Stimulated activated effector memory CD8-positive, alpha-beta T cell treated with anti-CD3 and anti-CD28 coated beads, Interleukin-12 subunit alpha, Interleukin-12 subunit beta, amount 100 ng/mL, for 72 hours (primary cell): ENCODE results near the gene RALGAPA1.
"Not testable (repeated sequence)": the region's sequence is repeated elsewhere in the genome, so short reads cannot be mapped to it uniquely, and the experiment has no call there.

Experiments used
- ATAC-seq: fragments of 150-1000 bp; cut with Tn5 transposase; 2 replicates; pipeline ENCODE4 v1.10.0; 2021
- DNase-seq, 2 donors: peaks; one replicate each; pipeline ENCODE4 v3.0.0; 2021 to 2022; ENCODE audit warnings: low spot score in 2 of 2
- H3K27ac Mint-ChIP-seq: one replicate; pipeline ENCODE4 v1.8.0; 2022; ENCODE audit warnings: mild to moderate bottlenecking, mixed read lengths
- H3K36me3 Mint-ChIP-seq: one replicate; pipeline ENCODE4 v1.8.0; 2022; ENCODE audit warnings: mild to moderate bottlenecking, mixed read lengths
- H3K4me1 Mint-ChIP-seq: one replicate; pipeline ENCODE4 v1.8.0; 2022; ENCODE audit warnings: mixed read lengths
- H3K4me3 Mint-ChIP-seq: one replicate; pipeline ENCODE4 v1.8.0; 2022; ENCODE audit warnings: mild to moderate bottlenecking, mixed read lengths
- H3K9me3 Mint-ChIP-seq: one replicate; pipeline ENCODE4 v1.8.0; 2022; ENCODE audit warnings: mixed read lengths

RALGAPA1 gene

DNA sequence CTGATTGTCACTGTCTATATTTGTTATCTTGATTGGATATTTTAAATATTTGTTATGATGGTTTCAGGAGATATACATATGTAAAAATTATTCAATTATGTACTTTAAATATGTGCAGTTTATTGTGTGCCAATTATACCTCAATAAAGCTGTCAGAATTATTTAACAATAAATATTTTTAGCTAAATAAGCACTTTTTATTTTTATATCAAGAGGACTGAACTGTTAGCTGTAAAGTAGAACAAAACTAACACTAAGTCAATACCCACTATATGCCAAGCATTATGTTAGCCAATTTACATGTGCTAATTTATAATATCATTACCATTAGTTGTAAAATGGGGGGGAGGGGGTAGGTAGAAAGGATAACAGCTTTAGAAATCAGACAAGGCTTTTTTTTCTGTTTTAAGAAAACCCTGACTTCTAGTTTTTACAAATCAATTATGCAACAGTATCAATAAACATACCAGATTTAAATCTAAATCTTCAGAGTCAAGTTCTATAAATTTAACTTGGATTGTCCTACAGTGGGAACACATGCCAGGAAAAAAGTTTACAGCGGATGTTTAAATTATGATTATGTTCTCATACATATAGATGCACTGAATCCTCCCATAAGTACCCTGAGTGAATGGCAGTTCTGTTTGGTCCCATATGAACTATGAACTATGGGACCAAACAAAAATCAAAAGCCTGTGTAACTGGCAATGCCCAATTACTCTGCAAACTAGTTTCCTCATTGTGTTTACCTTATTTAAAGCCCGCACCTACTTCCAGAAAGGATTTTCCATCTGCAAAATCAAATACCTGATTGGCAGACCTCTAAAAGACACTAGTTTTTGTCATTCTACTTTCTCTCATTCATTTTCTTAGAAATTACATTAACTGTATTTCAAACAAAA, 2.8 kb downstream of the RALGAPA1 start:
- Mint-ChIP-seq H3K4me3 (no peak overlapping the region), H3K27ac (no peak overlapping the region), H3K4me1 (peaks cover 41% of the 10 kb centered on the region), H3K9me3 (no peaks in the 10 kb centered on the region), H3K36me3 (peaks cover 27% of the 10 kb centered on the region)
- ATAC-seq (no peak), DNase-seq (no peak)

DNA sequence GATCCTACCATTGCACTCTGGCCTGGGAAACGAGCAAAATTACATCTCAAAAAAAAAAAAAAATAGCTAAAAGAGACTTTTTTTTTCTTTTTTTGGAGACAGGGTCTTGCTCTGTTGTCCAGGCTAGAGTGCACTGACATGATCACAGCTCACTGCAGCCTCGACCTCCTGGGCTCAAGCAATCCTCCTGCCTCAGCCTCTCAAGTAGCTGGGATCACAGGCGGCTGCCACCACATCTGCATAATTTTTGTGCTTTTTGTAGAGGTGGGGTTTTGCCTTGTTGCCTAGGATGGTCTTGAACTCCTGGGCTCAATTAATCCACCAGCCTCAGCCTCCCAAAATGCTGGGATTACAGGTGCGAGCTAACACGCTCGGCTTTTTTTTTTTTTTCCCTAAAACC, 11.3 kb downstream of the RALGAPA1 start:
- H3K4me3 Mint-ChIP-seq, result no peak overlapping the region
- H3K27ac Mint-ChIP-seq, result no peak overlapping the region
- peaks cover 9% of the 10 kb centered on the region for H3K36me3 Mint-ChIP-seq
- H3K4me1 Mint-ChIP-seq, result peaks cover 37% of the 10 kb centered on the region
- no peak for DNase-seq
- no peaks in the 10 kb centered on the region for H3K9me3 Mint-ChIP-seq
- no peak for ATAC-seq

DNA sequence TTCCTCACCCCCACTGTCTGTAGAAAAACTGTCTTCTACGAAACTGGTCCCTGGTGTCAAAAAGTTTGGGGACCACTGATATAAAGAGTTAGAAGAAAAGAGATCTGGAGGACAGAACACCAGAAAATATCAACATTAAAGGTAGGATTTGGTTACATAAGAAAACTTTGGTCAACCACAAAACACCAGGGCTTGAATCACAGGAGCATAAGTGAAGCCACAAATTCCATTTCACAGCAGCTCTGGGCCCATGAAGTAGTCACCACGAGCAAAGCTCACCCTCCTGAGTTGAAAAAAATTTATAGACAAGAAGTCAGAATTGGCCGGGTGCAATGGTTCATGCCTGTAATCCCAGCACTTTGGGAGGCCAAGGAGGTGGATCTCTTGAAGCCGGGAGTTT, 19.4 kb downstream of the RALGAPA1 start:
- DNase-seq, result no peak
- Mint-ChIP-seq H3K27ac (no peak overlapping the region), H3K4me1 (peaks cover 36% of the 10 kb centered on the region), H3K36me3 (peaks cover 8% of the 10 kb centered on the region), H3K9me3 (no peaks in the 10 kb centered on the region), H3K4me3 (no peak overlapping the region)
- ATAC-seq, result peak; percentile 86

DNA sequence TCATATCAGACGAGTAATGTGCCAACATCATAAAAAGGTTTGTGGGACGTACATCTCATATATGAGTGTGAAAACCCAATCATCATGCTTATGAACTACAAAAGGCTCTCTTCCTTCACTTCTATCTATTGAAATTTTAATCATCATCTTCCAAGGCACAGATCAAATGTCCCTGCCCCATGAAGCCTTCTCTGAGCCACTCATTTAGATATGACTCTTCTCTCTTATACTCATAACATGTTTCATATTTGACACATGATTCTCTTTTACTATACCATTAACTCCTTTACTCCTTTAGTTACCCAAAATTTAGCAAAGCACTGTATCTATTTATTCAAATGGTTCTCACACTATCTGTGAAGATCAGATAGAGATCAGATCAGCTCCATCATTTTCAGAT, 22.2 kb downstream of the RALGAPA1 start:
- Mint-ChIP-seq H3K36me3 (no peaks in the 10 kb centered on the region), H3K9me3 (no peaks in the 10 kb centered on the region), H3K27ac (no peak overlapping the region), H3K4me1 (peaks cover 41% of the 10 kb centered on the region), H3K4me3 (no peak overlapping the region)
- ATAC-seq, result peak; percentile 90
- no peak for DNase-seq

DNA sequence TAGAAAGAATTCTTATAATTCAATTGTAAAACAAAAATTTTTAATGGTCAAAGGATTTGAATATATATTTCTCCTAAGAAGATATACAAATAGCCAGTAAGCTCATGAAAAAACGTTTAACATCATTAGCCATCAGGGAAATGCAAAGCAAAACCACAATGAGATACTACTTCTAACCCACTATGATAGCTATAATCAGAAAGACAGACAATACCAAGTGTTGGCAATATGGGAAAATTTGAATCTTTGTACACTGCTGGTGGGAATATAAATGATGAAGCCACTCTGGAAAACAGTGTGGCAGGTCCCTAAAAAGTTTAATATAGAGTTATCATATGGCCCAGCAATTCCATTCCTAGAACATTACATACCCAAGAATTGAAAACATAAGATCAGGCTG, 25.4 kb downstream of the RALGAPA1 start:
- no peak for DNase-seq
- peaks cover 20% of the 10 kb centered on the region for H3K4me1 Mint-ChIP-seq
- H3K27ac Mint-ChIP-seq, result no peak overlapping the region
- no peaks in the 10 kb centered on the region for H3K36me3 Mint-ChIP-seq
- H3K4me3 Mint-ChIP-seq, result no peak overlapping the region
- no peak for ATAC-seq
- H3K9me3 Mint-ChIP-seq, result peaks cover 3% of the 10 kb centered on the region

DNA sequence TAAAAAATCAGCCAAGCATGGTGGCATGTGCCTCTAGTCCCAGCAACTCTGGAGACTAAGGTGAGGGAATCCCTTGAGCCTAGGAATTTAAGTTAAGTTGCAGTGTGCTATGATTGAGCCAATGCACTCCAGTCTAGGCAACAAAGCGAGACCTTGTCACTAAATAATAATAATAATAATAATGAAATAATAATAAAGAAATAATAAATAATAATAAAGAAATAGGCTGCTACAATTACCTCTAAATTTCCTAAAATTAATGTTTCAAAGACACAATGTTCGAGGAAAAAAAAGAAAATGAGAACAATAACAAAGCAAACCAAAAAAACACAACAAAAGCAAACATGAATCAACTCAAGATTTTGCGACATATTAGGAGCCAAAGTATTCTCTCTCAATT, 29.7 kb downstream of the RALGAPA1 start:
- H3K36me3 Mint-ChIP-seq, result peaks cover 7% of the 10 kb centered on the region
- no peak overlapping the region for H3K4me3 Mint-ChIP-seq
- ATAC-seq (no peak), DNase-seq (no peak)
- no peak overlapping the region for H3K27ac Mint-ChIP-seq
- peaks cover 2% of the 10 kb centered on the region for H3K4me1 Mint-ChIP-seq
- H3K9me3 Mint-ChIP-seq, result peaks cover 3% of the 10 kb centered on the region

DNA sequence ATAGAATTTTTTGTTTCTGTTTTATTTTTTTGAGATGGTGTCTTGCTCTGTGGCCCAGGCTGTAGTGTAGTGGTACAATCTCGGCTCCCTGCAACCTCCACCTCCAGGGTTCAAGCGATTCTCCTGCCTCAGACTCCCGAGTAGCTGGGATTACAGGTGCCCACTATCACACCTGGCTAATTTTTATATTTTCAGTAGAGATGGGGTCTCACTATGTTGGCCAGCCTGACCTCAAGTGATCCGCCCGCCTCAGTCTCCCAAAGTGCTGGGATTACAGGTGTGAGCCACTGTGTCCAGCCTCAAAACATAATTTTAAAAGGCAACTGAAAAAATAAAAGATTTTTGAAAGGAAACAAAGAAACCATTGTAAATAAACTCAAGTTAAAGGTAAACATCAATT, 31.5 kb downstream of the RALGAPA1 start:
- not testable (repeated sequence) for H3K4me1 Mint-ChIP-seq, H3K4me3 Mint-ChIP-seq, DNase-seq, H3K36me3 Mint-ChIP-seq, H3K27ac Mint-ChIP-seq, H3K9me3 Mint-ChIP-seq, ATAC-seq

DNA sequence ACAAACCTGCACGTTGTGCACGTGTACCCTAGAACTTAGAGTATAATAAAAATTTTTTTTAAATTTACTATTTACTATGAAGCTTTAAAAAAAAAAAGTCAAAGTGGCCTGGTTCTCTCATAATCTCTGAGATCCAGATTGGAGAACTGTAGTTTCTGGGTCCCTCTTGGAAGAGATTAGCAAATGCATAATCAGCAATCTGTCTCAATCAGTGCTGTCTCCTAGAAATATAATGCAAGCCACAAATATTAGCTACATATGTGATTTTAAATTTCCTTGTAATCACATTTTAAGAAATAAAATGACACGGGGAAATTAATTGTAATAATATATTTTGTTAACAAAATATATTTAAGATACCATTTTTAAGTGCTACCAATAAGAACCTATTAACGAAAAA, 32.3 kb downstream of the RALGAPA1 start:
- Mint-ChIP-seq H3K27ac (no peak overlapping the region), H3K4me1 (no peaks in the 10 kb centered on the region)

DNA sequence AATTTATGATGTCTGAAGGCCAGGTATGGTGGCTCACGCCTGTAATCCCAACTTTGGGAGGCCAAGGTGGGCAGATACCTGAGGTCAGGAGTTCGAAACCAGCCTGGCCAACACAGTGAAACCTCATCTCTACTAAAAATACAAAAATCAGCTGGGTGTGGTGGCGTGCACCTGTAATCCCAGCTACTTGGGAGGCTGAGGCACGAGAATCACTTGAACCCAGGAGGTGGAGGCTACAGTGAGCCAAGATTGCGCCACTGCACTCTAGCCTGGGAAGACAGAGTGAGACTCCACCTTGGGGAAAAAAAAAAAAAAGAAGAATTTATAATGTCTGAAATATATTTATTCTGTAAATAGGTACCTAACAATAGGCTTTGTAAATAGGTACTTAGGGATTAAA, 33.0 kb downstream of the RALGAPA1 start:
- H3K4me1 Mint-ChIP-seq, H3K4me3 Mint-ChIP-seq, DNase-seq, H3K27ac Mint-ChIP-seq, ATAC-seq, H3K9me3 Mint-ChIP-seq, H3K36me3 Mint-ChIP-seq: not testable (repeated sequence)

More for the DNA sequence above, 32.3 kb downstream of the RALGAPA1 start:
- DNase-seq, result no peak
- H3K4me3 Mint-ChIP-seq, result no peak overlapping the region
- ATAC-seq, result no peak
- peaks cover 7% of the 10 kb centered on the region for H3K36me3 Mint-ChIP-seq
- peaks cover 3% of the 10 kb centered on the region for H3K9me3 Mint-ChIP-seq

DNA sequence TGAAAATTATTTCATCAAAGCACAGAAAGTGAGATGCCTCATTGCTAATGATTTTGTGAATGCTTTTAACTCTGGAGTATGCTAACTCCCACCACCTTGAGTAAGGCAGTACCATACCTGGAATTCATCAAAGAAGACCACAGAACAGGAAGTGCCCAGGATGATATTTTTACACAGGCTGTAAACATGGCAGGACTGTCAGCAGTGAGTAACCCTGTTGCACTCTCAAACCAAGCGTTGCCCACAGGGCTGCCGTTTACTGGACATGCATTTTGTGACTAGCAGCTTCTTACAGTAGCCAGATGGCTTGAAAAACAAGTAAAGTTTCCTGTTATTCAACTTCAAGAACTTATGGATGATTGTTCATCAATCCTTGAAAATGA, 42.4 kb downstream of the RALGAPA1 start:
- ATAC-seq (peak; percentile 80), DNase-seq (no peak)
- Mint-ChIP-seq H3K9me3 (no peaks in the 10 kb centered on the region), H3K4me3 (no peak overlapping the region), H3K27ac (no peak overlapping the region), H3K36me3 (peaks cover 23% of the 10 kb centered on the region), H3K4me1 (no peaks in the 10 kb centered on the region)

DNA sequence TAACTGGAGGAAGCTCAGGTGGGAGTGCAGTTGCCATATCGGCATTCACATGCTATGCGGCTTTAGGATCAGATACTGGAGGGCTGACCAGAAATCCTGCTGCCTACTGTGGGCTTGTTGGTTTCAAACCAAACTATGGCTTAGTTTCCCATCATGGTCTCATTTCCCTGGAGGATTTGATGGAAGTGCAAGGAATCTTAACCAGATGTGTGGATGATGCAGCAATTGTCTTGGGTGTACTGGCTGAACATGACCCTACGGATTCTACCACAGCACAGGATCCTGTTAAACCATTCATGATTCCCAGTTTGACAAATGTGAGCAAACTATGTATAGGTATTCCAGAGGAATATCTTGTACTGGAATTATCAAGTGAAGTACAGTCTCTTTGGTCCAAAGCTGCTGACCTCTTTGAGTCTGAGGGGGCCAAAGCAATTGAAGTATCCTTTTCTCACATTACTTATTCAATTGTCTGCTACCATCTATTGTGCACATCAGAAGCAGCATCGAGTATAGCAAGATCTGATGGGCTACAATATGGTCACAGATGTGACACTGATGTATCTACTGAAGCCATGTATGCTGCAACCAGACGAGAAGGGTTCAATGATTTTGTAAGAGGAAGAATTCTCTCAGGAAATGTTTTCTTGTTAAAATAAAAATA, 42.9 kb downstream of the RALGAPA1 start:
- no peak overlapping the region for H3K4me3 Mint-ChIP-seq
- no peak overlapping the region for H3K27ac Mint-ChIP-seq
- ATAC-seq, result no peak
- H3K9me3 Mint-ChIP-seq, result no peaks in the 10 kb centered on the region
- H3K36me3 Mint-ChIP-seq, result peaks cover 23% of the 10 kb centered on the region
- DNase-seq, result no peak
- no peaks in the 10 kb centered on the region for H3K4me1 Mint-ChIP-seq

DNA sequence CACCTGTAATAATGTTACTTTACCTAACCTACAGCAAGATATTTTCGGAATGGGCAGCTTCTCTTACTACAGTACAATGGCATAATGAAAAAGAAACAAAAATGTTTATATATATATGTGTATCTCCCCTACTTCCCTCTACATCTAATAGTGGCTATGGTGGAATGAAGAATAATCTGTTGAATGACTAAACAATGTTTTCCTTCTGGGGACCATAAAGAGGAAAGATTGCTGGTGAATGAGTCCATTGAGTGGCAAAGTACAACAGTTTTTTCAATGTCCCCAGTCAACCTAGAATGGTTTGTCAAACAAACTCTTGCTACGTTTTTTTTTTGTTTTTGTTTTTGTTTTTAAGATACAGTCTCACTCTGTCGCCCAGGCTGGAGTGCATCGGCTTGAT, 47.2 kb downstream of the RALGAPA1 start:
- peaks cover 25% of the 10 kb centered on the region for H3K36me3 Mint-ChIP-seq
- H3K27ac Mint-ChIP-seq, result no peak overlapping the region
- no peaks in the 10 kb centered on the region for H3K9me3 Mint-ChIP-seq
- no peak overlapping the region for H3K4me3 Mint-ChIP-seq
- no peaks in the 10 kb centered on the region for H3K4me1 Mint-ChIP-seq
- no peak for DNase-seq
- no peak for ATAC-seq

DNA sequence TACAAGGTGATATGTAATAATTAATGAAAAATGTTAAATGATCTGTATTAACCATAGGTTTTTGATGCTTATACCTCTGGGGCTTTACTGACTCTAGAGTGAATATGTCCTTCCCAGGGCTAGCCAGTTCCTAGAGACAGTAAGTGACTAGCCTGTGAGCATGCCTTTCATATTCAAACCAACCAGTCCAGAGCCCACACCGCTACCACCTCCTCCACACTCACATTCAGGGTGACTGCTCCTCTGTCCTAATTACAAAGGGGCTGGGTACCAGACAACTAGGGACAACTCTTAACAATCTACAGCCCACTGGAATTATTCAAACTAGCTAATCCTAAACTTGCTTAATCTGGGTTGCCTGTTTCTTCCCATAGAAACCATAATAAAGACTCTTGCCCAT, 49.0 kb downstream of the RALGAPA1 start:
- Mint-ChIP-seq H3K4me1 (no peaks in the 10 kb centered on the region), H3K4me3 (no peak overlapping the region), H3K27ac (no peak overlapping the region), H3K9me3 (no peaks in the 10 kb centered on the region), H3K36me3 (peaks cover 40% of the 10 kb centered on the region)
- ATAC-seq (no peak), DNase-seq (no peak)

DNA sequence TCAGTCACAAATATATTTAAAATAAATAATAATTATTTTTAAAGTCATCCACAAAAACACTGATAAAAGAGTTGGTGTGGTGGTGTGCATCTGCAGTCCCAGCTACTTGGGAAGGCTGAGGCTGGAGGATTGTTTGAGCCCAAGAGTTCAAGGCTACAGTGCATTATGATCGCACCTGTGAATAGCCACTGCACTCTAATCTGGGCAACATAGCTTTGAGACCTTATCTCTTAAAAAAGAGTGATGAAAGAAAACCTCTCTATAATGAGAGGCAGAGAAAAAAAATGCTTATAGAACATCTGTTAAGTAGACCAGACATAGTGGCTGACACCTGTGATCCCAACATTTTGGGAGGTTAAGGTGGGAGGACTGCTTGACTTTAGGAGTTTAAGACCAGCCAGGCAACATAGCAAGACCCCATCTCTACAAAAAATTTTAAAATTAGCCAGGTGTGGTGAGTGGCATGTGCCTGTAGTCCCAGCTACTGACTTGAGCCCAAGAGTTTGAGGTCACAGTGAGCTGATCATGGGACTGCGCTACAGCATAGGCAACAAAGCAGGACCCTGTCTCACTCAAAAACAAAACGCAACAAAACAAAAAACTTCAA, 50.5 kb downstream of the RALGAPA1 start:
- H3K27ac Mint-ChIP-seq, result no peak overlapping the region
- H3K9me3 Mint-ChIP-seq, result no peaks in the 10 kb centered on the region
- H3K4me1 Mint-ChIP-seq, result no peaks in the 10 kb centered on the region
- H3K36me3 Mint-ChIP-seq, result peaks cover 55% of the 10 kb centered on the region
- ATAC-seq, result no peak
- DNase-seq, result no peak
- no peak overlapping the region for H3K4me3 Mint-ChIP-seq

DNA sequence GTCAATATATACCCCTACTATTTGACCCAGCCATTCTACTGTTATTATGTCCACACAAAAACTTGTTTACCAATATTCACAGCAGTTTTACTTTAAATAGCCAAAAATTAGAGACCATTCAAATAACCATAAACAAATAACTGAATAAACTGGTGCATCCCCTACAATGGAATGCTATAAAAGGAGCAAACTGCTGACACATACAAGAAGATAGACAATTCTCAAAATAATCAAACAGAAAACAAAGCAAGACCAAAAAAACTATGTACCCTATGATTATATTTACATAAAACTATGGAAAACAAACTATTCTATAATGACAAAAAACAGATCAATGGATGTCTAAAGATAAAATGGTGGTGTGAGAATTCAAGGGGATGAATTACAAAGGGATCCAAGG, 54.4 kb downstream of the RALGAPA1 start:
- Mint-ChIP-seq H3K4me3 (no peak overlapping the region), H3K27ac (no peak overlapping the region), H3K9me3 (no peaks in the 10 kb centered on the region), H3K4me1 (peaks cover 5% of the 10 kb centered on the region), H3K36me3 (peaks cover 84% of the 10 kb centered on the region)
- ATAC-seq (no peak), DNase-seq (no peak)

DNA sequence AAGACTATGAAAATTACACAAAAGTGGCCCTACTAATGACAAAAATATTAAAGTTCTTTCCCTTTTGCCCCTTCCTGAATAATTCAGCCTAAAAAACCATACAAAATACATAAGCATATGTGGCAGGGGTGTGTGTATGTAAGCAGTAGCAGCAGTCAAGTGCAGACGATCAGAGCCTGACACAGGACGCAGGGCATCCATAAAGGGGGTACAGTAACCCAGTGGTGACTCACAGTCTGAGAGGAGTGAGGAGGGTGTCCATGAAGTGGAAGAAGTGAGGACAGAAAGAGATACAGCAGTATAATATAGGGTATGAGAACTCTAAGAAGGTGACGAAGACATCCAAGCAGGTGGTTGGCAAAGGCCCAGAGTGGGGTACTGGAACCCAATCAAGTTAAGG, 56.7 kb downstream of the RALGAPA1 start:
- Mint-ChIP-seq H3K27ac (no peak overlapping the region), H3K4me3 (no peak overlapping the region), H3K36me3 (peaks cover 96% of the 10 kb centered on the region), H3K4me1 (peaks cover 5% of the 10 kb centered on the region), H3K9me3 (no peaks in the 10 kb centered on the region)
- no peak for ATAC-seq
- DNase-seq, result no peak
